ENCODE results near the gene KDM3B. TPM values are rescaled to one million over a fixed set of nuclear protein-coding genes. Genes with fewer than 3 reads are reported as not detected.

Gene KDM3B
- total and polyA plus RNA-seq, 9 donors: 38.8 to 79.0 (median 70.1) TPM

DNA sequence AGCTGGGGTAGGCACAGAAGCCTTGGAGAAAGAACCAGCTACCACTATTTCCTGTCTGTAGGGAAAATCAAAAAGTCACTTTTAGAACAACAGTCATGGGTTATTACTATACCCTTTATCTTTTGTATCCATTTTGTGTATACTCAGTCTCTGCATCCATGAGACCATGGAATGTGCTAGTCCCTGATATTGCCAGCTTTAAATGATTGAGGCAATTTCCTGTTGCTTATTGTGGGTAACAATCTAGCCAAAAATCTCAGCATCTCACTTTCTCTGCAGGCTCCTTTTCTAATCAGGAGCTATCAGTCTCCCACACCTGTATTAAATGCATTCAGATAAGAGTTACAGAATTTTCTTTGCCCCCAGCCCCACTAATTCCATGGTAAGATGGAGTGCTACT lies 968 bp upstream of the KDM3B start:
- H3K9me3 ChIP-seq: no peaks in the 10 kb centered on the region
- TF ChIP-seq CTCF (IDR thresholded peaks at IDR 0.05) (no peak), POLR2A (IDR thresholded peaks at IDR 0.05) (no peak), EP300 (IDR thresholded peaks at IDR 0.05) (no peak)
- H3K4me3 ChIP-seq: no peak overlapping the region
- H3K36me3 ChIP-seq: no peaks in the 10 kb centered on the region
- H3K27ac ChIP-seq: no peak overlapping the region
- H3K27me3 ChIP-seq: no peaks in the 10 kb centered on the region
- intact Hi-C loops (cut with DNase I): no loop called here
- H3K4me1 ChIP-seq (ENCODE audit: insufficient read depth): no peaks in the 10 kb centered on the region
- DNase-seq: no peak

- Histone ChIP-seq H3K27ac (peak overlapping the region; percentile 95 to 99), H3K36me3 (no peaks in the 10 kb centered on the region), H3K4me3 (peak overlapping the region; percentile 87), H3K4me1 (ENCODE audit: insufficient read depth) (peaks cover 2% of the 10 kb centered on the region), H3K27me3 (no peaks in the 10 kb centered on the region), H3K9me3 (no peaks in the 10 kb centered on the region)
- peak; percentile 53 to 80 (median 75) for DNase-seq
- intact Hi-C loops (cut with DNase I): no loop called here
- WGBS, 3 donors: 0 to 1% (median 1%) methylated on average over 30 to 87 of the region's 88 CpGs
- no peak for TF ChIP-seq POLR2A (IDR thresholded peaks at IDR 0.05)
- TF ChIP-seq CTCF (IDR thresholded peaks at IDR 0.05): peak in 1 of 3 donors; percentile 33
Measured at GRCh38 chr5:138352722-138353559, 456 bp downstream of the KDM3B start.

DNA sequence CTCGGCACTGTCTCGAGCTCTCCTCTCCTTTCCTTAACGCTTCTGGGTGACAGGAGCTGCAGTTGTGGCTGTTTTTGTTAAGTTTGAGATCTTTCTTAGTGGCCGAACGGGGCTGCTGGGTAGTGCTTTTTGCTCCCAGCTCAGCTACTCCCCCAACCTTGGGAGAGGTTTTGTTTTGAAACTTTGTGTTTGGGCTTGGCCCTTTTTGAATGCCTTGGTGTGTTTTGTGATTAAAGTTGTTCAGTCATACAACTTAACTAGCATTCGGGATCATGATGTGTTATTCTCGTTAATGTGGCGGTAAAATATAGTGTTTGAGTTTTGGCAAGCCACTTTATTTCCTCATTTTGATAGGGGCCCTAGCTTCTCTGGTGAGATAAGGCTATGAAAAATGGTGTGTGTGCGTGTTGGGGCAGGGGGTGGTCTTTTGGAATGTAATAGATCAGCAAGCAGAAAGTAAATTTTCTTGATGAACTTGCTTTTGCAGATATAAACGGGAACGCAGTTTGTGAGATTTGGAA lies 1.1 kb downstream of the KDM3B start:
- Histone ChIP-seq H3K27me3 (no peaks in the 10 kb centered on the region), H3K27ac (peak overlapping the region; percentile 95 to 99), H3K9me3 (no peaks in the 10 kb centered on the region), H3K36me3 (no peaks in the 10 kb centered on the region), H3K4me1 (ENCODE audit: insufficient read depth) (peaks cover 2% of the 10 kb centered on the region), H3K4me3 (peak overlapping the region; percentile 87)
- 0% methylated on average over 11 of the region's 11 CpGs for WGBS, 3 donors
- no peak for DNase-seq
- intact Hi-C loops (cut with DNase I): no loop called here
- no peak for TF ChIP-seq EP300 (IDR thresholded peaks at IDR 0.05)
- no peak for TF ChIP-seq POLR2A (IDR thresholded peaks at IDR 0.05)
- TF ChIP-seq CTCF (IDR thresholded peaks at IDR 0.05): no peak

GRCh38 chr5:138354387-138354786 lies 1.9 kb downstream of the KDM3B start:
- Histone ChIP-seq H3K4me3 (peak overlapping the region; percentile 87), H3K27me3 (no peaks in the 10 kb centered on the region), H3K4me1 (ENCODE audit: insufficient read depth) (peaks cover 2% of the 10 kb centered on the region), H3K36me3 (no peaks in the 10 kb centered on the region), H3K27ac (peak overlapping the region; percentile 95 to 99), H3K9me3 (no peaks in the 10 kb centered on the region)
- intact Hi-C loops (cut with DNase I): no loop called here
- 9 to 10% (median 10%) methylated on average over 5 of the region's 5 CpGs for WGBS, 3 donors
- TF ChIP-seq EP300 (IDR thresholded peaks at IDR 0.05) (no peak), POLR2A (IDR thresholded peaks at IDR 0.05) (no peak), CTCF (IDR thresholded peaks at IDR 0.05) (no peak)
- DNase-seq: no peak

All from ovary (tissue), 9 donors.